ENCODE measurements around the gene TOMM7.
"Not testable (repeated sequence)": the region's sequence is repeated elsewhere in the genome, so short reads cannot be mapped to it uniquely, and the experiment has no call there.

TOMM7 gene

DNA sequence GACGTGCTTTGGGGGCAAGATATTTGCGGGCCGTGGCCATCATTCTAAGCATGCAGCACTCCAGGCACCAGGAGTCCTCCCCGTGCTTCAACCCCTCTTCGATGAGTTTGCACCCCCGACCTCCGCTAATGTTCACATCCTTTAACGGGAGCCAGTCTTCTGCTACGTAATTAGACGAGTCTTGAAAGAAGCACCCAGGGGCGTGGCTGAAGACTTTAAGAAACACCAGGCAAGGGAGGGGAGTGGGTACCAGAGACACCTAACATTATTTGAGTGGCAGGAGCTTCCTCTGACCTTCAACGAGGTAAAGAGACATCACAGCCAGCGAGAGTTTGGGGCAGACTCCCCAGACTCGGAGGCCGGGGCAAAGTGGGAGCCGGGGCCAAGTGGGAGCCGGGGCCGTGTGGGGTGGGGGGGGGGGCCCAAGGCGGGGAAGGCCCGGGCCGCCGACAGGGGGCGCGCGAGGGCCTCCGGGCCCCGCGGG, 31.1 kb upstream of the TOMM7 start:
- no peak for DNase-seq (ENCODE audit: low spot score)

DNA sequence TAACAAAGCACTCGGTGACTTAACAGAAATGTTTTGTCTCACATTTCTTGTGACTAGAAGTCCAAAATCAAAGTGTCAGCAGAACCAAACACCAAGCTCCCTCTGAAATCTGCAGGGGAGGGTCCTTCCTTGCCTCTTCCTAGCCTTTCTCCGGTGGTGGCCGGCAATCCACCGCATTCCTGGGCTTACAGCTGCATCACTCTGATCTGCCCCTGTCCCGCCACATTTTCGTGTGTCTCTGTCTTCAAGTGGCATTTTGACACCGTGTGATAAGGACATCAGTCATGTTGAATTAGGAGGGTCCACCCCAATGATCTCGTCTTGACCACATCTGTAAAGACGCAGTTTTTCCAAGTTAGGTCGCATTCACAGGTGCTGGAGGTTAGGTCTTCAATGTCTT, 30.5 kb upstream of the TOMM7 start:
- DNase-seq (ENCODE audit: low spot score) = no peak

DNA sequence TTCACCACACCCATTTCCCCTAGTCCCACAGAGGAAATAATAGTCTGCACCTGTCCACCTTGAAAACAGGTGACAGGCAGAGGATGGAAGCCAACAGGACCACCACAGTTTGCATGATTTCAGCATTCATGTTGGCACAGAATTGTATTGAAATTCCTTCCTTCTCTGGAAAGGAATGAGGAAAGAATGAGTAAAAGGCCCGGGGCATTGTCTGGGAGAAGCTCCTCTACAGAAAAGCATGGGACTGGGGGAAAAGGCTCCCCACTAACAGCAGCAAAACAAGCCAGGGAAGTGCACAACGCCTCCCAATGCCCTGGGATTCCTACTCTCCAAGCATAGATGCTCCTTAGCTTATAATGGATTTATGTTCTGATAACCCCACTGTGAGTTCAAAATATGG, 28.5 kb upstream of the TOMM7 start:
- DNase-seq (ENCODE audit: low spot score) = no peak

DNA sequence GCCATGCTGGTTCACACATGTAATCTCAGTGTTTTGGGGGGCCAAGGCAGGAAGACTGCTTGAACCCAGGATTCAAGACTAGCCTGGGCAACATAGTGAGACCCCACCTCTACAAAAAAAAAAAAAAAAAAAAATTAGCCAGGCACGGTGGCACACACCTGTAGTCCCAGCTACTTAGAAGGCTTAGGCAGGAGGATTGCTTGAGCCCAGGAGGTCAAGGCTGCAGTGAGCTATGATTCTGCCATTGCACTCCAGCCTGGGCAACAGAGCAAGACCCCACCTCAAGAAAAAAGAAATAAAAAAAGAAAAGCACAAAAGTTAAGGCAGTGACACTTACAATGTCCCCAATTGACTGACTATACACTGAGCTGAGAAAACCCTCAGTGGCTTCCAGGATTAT, 27.7 kb upstream of the TOMM7 start:
- not testable (repeated sequence) for DNase-seq (ENCODE audit: low spot score)

DNA sequence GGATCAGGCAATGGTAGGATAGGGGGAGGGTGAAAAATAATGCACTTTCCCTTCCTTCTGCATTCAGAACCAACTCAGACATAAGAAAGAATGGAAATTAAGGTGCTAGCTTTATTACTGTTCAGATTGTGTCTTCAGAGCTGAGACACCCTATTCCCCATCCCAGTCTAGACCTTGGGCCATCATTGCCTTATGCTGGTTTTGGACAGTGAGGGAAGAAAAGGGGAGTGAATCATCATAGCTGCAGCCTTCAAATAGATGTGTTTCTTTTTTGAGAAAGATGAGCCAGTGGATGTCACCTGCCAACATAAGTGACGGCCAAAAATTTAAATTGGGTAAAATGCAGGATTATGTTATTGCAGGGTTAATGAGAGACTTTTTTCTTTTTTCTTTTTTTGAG, 27.0 kb upstream of the TOMM7 start:
- no peak for DNase-seq (ENCODE audit: low spot score)

DNA sequence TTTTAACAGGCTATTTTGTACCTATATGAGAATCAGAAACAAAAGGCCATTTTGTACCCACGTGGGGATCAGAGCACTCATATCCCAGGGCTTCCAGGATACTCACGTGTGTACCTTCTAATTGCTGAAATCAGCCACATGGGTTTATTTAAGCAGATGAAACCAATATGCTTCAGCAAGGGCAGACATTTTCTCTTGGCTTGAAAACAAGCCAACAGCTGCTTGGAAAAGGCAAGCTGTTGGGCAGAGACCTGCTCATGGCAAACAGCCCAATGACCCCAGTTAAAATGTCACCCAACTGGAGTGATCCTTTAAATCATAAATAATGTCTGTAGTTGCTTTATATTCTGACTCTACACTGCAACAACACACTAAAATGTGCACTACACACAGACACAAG, 26.5 kb upstream of the TOMM7 start:
- DNase-seq (ENCODE audit: low spot score) = no peak

DNA sequence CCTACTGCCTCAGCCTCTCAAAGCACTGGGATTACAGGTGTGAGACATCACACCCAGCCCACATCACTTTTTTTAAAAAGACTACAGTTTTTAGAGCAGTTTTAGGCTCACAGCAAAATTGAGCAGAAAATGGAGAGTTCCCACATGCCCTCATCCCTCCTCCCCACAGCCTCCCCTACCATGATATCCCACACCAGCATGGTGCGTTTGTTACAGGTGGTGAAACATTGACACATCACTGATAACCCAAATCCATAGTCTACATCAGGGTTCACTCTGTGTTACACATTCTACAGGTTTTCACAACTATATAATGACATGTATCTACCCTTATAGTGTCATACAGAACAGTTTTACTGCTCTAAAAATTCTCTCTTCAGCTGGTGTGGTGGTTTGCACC, 24.3 kb upstream of the TOMM7 start:
- DNase-seq (ENCODE audit: low spot score) = no peak

DNA sequence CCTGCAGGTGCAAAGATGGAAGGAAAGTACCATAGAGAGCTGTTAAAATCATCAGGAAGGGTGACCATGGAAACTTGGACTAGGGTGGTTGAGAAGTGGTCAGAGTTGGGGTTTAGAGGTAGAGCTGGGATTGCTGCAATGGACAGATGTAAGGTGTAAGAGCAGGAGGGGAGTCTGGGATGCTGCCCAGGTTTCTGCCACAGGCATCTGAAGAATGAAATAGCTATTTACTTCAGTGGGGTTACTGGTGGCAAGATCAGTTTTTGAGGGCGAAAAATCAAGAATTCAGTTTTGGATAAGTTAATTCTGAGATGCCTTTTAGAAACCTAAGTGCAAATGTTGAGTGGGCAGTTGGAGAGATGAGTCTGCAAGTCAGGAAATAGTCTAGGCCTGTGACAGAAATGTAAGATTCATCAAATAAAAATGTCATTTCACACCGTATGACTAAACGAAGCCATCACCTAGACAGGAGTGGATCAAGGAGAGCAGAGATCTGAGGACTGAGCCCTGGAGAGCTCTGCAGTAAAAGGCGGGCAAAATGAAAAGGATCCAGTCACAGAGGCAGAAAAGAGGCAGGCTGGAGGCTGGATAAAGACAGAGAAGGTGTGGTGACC, 22.7 kb upstream of the TOMM7 start:
- DNase-seq (ENCODE audit: low spot score) = peak; percentile 17

DNA sequence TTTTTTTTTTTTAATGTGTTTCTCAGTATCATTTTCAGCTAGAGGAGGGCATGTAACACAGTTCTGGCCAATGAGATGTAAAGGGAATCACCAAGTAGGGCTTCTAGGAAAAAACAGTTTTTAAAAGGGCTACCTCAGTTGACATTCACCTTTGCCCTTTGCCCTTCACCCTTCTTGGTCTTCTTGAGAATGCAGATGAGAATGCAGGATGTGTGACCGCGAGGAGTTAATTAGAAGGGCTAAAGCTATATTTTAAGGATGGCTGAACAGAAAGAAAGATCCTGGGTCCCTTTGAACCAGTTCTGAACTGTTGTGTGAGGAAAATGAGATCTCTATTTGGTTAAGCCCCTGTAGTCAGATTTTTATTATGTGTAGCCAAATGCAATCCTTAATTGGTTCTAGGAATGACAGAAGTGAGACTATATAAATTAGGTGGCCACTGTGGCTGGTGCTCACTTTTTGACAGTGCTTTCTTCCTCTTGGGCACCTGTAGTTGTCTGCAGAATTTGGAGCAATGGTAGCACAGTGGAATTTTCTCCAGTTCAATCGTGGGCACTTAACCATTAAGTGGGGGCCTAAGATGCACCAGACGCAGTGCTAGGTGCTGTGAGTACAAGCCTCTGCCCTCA, 21.1 kb upstream of the TOMM7 start:
- no peak for DNase-seq (ENCODE audit: low spot score)

DNA sequence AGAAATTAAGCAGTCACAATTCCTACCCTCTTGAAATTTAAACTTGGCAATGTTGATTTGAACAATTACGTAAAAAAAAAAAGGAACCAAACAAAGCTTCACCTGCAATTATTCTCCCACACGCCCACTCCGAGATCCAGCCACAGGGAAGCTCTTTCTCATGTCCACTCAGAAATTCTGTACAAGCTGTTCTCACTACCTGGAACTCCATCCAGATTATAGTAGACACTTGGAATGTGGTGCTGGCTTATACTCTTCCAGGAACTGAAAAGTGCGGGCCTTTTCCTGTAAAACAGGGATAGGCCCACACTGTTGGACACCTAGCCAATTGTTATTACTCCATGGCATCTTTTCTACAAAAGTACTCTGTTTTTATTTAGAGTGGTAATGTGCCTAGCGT, 20.3 kb upstream of the TOMM7 start:
- no peak for DNase-seq (ENCODE audit: low spot score)

DNA sequence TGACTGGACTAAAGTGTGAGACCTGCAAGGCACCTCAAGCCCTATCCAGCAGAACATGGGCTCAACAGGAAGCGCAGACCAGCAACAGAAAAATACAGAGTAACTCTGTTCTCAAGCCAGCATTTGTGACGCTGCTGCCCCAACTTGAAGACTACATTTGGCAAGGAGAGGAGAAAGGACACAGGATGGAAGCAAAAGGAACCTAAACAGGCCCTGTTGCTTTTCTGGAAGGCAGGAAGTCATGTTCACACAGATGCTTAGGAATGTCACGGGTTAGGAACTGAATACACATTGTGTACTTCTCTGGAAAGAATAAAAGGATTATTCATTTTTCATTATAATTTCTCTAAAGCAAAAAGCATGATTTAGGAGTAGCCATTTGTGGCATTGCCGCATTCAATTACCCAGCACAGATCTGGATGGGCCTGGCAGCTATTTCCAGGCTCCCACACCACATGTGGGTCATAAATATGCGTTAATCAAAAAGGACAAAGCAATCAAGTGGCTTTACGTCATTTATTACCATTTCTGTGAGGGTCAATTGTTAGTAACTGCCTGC, 19.8 kb upstream of the TOMM7 start:
- peak; percentile 46 for DNase-seq (ENCODE audit: low spot score)

DNA sequence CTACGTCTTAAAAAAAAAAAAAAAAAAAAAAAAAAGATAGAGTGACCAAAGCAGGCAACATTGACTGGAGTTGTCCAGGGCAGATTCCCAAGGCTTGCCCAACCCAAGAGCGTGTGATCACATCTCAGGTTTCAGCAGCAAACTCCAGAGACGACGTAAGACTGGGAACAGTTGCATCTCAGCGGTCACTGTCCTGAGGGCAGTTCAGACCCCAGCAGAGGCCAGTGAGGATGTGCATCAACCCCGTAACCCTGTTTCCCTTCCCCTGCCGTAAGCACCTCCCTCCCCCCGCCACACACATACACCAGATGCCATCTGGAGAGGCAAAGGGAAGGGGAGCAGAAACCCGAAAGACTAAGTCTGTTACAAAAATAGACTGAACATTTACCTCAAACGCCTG, 19.3 kb upstream of the TOMM7 start:
- DNase-seq (ENCODE audit: low spot score) = peak; percentile 72

DNA sequence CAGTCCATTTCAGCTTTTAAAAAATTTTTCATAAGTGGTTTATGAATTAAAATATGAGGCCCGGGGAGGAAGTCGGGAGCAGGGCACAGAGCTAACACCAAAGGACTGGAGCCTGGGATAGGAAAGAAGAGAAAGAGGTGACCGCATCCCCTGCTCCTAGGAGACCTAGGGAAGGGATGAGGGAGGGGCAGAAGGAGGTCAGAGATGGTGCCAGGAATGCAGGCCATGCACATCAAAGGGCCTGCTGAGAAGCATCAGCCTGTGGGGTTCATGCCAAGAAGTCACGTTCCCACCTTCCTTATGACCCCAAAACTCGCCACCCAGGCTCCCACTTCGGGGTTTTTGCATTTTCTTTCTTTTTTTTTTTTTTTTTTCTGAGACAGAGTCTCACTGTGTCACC, 14.7 kb upstream of the TOMM7 start:
- DNase-seq (ENCODE audit: low spot score) = no peak

DNA sequence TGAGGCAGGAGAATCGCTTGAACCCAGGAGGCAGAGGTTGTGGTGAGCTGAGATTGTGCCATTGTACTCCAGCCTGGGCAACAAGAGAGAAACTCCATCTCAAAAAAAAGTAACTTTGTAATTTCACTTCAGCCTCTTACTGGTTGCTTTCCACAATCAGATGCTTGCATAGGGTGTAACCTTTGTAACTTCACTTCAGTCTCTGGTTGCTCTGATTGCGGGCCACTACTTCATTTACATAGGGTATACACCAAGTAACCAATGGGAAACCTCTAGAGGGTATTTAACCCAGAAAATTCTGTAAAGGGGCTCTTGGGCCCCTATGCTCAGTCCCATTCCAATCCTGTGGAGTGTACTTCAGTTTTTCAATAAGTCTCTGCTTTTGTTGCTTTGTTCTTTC, 13.9 kb upstream of the TOMM7 start:
- not testable (repeated sequence) for DNase-seq (ENCODE audit: low spot score)

DNA sequence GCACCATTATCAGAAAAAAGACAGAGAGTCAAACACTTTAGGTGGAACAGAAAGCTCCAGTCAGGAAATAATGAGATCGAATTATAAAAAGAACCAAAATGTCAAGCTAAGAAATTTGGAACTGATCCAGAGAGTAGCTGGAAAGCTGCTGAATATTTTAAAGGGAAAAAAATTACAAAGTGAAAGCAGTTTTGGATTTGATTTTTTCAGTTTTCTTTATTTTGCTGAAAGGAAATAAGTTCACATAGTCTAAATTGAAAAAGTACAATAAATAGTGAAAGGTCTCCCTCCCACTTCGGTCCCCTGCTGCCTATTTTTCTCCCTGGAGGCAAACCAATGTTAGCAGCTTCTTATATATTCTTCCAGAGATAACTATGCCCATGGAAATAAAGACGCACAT, 11.3 kb upstream of the TOMM7 start:
- no peak for DNase-seq (ENCODE audit: low spot score)

DNA sequence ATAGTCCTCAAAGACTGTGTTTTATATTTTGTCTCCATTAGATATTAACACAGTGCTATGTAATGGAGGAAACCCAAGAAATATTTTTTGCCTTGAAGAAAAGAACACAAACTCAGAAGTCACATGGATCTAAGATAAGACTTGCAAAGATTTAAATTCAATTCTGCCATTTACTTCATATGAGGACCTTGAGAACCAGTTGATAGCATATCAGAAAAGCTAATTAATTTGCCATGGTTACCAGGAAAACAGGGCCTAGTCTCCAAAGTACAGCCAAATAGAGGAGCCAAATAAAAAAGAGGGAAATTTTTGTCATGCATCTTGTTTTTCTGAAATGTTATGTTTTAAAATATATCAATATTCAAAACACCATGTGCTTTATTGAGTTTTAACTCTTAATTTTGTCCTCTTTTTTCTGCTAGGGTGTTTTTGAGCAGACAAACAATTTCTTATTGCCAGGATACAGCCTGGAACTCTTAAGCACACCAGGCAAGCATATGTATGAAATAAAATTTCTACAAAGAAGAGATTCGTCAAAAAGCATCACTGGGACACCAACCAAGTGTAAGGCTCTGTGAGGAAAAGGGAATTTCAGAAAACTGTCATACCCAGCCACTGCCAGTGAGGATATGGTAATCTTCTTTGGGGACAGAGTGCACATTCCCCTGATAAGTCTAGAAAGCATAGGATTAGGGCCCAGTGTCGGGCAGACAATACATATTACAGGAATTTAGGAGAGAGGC, 10.6 kb upstream of the TOMM7 start:
- DNase-seq (ENCODE audit: low spot score) = no peak

DNA sequence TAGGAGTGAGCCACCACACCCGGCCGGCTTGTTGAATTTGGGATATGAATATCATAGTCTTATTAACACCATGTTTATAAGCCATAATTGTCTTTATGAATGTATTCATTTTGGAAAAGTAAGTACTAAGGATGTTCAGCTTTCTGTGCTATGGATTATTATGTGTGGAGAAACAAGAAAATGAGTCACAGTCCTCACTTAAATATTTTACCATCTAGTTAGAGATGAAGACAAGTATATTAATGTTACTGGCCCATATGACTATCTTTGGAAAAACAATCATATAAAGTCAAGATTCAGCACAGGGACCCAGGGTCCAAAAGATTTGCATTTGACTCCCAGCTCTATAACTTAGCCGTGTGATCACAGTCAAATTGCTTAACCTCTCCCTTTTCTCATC, 9.8 kb upstream of the TOMM7 start:
- DNase-seq (ENCODE audit: low spot score) = no peak

DNA sequence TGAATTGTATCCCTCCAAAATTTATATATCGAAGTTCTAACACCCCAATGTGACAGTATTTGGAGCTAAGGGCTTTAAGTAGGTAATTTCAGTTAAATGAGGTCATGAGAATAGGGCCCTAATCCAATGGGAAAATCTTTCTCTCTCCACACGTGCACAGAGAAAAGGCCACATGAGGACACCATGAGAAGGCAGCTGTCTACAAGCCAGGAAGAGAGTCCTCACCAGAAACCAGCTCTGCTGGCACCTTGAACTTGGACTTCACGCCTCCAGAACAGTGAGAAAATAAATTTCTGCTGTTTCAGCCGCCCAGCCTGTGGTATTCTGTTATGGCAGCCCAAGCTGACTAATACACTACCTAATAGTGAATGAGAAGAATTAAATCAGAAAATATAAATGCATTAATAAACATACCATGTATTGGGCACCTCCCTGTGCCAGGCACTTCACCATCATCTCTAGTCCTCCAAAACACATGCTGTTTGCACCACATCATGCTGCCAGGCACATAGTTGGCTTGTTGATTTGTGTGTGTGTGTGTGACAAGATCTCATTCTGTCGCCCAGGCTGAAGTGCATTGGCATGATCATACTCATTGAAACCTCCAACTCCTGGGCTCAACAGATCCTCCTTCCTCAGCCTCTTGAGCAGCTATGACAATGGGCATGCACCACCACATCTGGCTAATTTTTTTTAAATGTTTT, 9.1 kb upstream of the TOMM7 start:
- no peak for DNase-seq (ENCODE audit: low spot score)

DNA sequence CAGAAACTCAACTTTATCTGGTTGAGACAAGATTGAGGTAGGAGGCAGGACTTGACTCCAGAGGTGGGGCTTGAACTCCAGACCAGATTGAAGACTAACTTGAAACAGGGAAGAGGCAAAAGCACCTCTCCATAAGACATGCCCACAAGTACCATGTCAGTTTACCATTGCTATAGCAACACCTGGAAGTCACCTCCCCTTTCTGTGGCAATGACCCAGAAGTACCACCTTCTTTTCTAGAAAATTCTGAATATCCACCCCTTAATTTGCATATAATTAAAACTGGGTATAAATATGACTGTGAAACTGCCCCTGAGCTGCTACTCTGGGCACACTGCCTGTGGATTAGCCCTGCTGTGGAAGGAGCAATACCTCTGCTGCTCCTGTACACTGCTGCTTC, 4.9 kb upstream of the TOMM7 start:
- no peak for DNase-seq (ENCODE audit: low spot score)

DNA sequence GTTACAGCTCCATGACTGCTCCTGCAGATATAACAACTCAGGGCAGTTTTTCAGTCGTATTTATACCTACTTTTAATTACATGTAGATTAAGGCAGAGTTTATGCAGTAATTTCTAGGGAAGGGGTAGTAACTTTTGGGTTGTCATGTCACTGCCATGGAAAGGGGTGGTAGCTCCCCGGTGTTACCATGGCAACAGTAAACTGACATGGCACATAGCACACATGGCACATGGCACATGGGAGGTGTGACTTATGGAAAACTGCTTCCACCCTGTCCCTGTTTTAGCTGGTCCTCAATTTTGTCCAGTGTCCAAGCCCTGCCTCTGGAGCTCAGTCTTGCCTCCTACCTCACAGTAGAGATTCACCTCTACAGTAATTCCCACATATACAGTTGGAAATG, 3.9 kb upstream of the TOMM7 start:
- no peak for DNase-seq (ENCODE audit: low spot score)

DNA sequence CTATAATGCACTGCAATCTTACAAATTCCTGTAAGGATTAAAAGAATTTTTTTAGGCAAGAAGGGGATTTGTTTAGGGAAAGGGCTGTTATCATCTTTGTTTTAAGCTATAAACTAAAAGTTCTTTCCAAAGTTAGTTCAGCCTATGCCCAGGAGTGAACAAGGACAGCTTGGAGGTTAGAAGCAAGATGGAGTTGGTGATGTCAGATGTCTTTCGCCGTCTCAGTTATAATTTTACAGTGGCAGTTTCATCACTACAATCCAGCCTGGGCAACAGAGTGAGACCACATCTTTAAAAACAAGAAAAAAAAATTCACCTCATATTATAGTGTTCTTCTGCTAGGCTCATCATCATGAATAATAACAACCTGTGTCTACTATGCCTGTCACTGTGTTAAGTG, 2.1 kb upstream of the TOMM7 start:
- no peak for DNase-seq (ENCODE audit: low spot score)

DNA sequence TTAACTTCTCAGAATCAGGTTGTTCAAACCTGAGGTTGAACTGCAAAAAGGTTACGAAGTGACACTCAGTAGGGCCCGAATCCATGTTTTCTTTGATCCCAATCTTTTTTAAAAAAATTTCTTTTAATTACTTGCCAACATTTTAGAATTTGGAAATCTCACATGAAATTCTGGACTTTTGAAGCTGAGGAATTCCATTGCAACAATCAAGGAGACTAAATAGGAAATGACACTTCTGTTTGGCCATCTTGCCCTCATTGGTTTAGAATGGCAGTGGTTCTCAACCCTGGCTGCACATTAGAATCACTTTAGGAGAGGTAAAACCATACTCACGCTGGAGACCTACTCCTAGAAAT, 471 bp upstream of the TOMM7 start:
- DNase-seq (ENCODE audit: low spot score) = no peak
